Measurements from ENCODE around the gene SKAP2. TPM values are rescaled to one million over a fixed set of nuclear protein-coding genes. Genes with fewer than 3 reads are reported as not detected.

SKAP2 gene
- polyA plus RNA-seq, 1 donor (not counting 4 experiments of a cell fraction or from before 2014, with no cell fraction given), result 15.0 TPM

DNA sequence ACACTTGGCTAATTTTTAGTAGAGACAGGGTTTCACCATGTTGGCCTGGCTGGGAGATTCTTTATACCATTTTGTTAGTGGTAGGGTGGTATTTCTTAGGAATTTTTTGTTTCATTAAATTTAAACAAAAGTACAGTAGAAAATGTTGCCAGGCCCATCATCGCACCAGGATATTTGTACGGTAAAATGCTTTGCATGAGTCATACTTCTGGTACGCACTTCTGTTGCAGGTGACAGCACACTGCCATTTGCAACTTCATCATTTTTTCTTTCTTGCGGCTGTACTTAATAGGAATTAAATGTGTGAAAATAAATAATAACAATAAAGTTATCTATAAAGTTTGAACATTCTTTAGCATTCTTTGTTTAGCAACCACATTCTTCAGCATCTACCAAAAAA lies 195.6 kb downstream of the SKAP2 start:
- FAIRE-seq (no peak), DNase-seq (ENCODE audit: low read depth, low spot score) (no peak)
- no peak overlapping the region for H2AFZ ChIP-seq (ENCODE audit: control insufficient read depth, low read length)
- no peak overlapping the region for H3K4me2 ChIP-seq (ENCODE audit: control insufficient read depth, extremely low read depth, insufficient read depth, low read depth, low read length)
- no peaks in the 10 kb centered on the region for H3K79me2 ChIP-seq (ENCODE audit: control insufficient read depth, insufficient read depth, low read length)
- no peak overlapping the region for H3K27ac ChIP-seq (ENCODE audit: control insufficient read depth, insufficient read depth, low read length)
- dilution Hi-C loops (cut with MboI; ENCODE audit: extremely low pct_ligation_motif_present, low sequenced_read_pairs), result no loop called here
- TF ChIP-seq EZH2 (IDR thresholded peaks at IDR 0.05; ENCODE audit: low read length) (no peak), CTCF (optimal IDR thresholded peaks at IDR 0.05 in 1 of 3, IDR thresholded peaks at IDR 0.05 in 1 of 3, conservative IDR thresholded peaks at IDR 0.05 in 1 of 3; ENCODE audit: extremely low read depth in 1 of 3, insufficient read depth in 2 of 3, low read length in 3 of 3) (no peak)
- no peak overlapping the region for H3K9ac ChIP-seq (ENCODE audit: control insufficient read depth, extremely low read depth, insufficient read depth, low read length)
- peaks cover 0 to 3% of the 10 kb centered on the region in 2 experiments for H3K36me3 ChIP-seq (ENCODE audit: control insufficient read depth in 2 of 2, extremely low read depth in 1 of 2, insufficient read depth in 2 of 2, low read length in 2 of 2)
- H3K9me3 ChIP-seq (ENCODE audit: control insufficient read depth, low read depth, low read length), result no peaks in the 10 kb centered on the region
- no peaks in the 10 kb centered on the region for H3K9me1 ChIP-seq (ENCODE audit: control insufficient read depth, extremely low read depth, insufficient read depth, low read length)
- H3K4me1 ChIP-seq (ENCODE audit: control insufficient read depth, extremely low read depth, insufficient read depth, low read length), result peaks cover 8% of the 10 kb centered on the region
- H3K27me3 ChIP-seq (ENCODE audit: control insufficient read depth, extremely low read depth, insufficient read depth, low read length), result no peaks in the 10 kb centered on the region
- no peaks in the 10 kb centered on the region for H4K20me1 ChIP-seq (ENCODE audit: control insufficient read depth, extremely low read depth, insufficient read depth, low read length)
- no peak overlapping the region for H3K4me3 ChIP-seq (ENCODE audit: control insufficient read depth in 2 of 3, extremely low read depth in 1 of 3, insufficient read depth in 2 of 3, low read depth in 1 of 3, low read length in 3 of 3)

DNA sequence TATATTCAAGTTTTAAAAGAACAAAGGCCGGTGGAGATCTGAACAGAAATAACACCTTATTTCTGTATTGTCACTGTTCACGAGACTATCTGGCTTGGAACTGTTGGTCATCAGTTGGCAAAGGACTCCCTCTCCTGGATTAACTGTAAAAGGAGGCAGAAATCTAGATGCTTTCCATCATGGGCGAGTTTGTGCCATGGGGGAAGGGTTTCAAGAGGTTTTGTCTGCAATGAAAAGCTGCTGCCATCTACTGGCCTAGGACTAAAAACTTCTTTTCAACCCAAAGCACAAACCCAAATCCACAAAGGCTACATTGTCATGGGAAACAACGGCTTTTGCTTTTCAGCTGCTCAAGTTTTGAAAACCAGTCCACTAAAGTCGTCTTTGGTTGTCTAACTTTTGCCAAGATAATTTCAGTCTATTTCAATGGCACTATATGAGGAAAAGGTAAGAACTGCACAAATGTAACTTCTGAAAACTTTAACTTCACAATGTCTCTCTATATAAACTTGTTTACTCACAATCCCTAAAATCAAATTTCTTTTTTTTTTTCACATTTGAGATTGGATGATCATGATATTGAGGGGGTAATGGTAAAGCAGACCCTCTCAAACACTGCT lies 196.8 kb downstream of the SKAP2 start:
- DNase-seq (ENCODE audit: low read depth, low spot score), result peak; percentile 66
- Histone ChIP-seq H3K36me3 (ENCODE audit: control insufficient read depth in 2 of 2, extremely low read depth in 1 of 2, insufficient read depth in 2 of 2, low read length in 2 of 2) (peaks cover 0 to 3% of the 10 kb centered on the region in 2 experiments), H3K27me3 (ENCODE audit: control insufficient read depth, extremely low read depth, insufficient read depth, low read length) (no peaks in the 10 kb centered on the region), H4K20me1 (ENCODE audit: control insufficient read depth, extremely low read depth, insufficient read depth, low read length) (no peaks in the 10 kb centered on the region), H3K9me3 (ENCODE audit: control insufficient read depth, low read depth, low read length) (no peaks in the 10 kb centered on the region), H2AFZ (ENCODE audit: control insufficient read depth, low read length) (no peak overlapping the region), H3K9ac (ENCODE audit: control insufficient read depth, extremely low read depth, insufficient read depth, low read length) (no peak overlapping the region), H3K9me1 (ENCODE audit: control insufficient read depth, extremely low read depth, insufficient read depth, low read length) (no peaks in the 10 kb centered on the region), H3K4me3 (ENCODE audit: control insufficient read depth in 2 of 3, extremely low read depth in 1 of 3, insufficient read depth in 2 of 3, low read depth in 1 of 3, low read length in 3 of 3) (no peak overlapping the region), H3K4me2 (ENCODE audit: control insufficient read depth, extremely low read depth, insufficient read depth, low read depth, low read length) (no peak overlapping the region), H3K27ac (ENCODE audit: control insufficient read depth, insufficient read depth, low read length) (no peak overlapping the region), H3K79me2 (ENCODE audit: control insufficient read depth, insufficient read depth, low read length) (no peaks in the 10 kb centered on the region), H3K4me1 (ENCODE audit: control insufficient read depth, extremely low read depth, insufficient read depth, low read length) (peaks cover 8% of the 10 kb centered on the region)
- FAIRE-seq, result peak; percentile 93
- TF ChIP-seq CTCF (optimal IDR thresholded peaks at IDR 0.05 in 1 of 3, IDR thresholded peaks at IDR 0.05 in 1 of 3, conservative IDR thresholded peaks at IDR 0.05 in 1 of 3; ENCODE audit: extremely low read depth in 1 of 3, insufficient read depth in 2 of 3, low read length in 3 of 3) (peak; percentile 85 to 95 (median 88)), EZH2 (IDR thresholded peaks at IDR 0.05; ENCODE audit: low read length) (no peak)
- dilution Hi-C loops (cut with MboI; ENCODE audit: extremely low pct_ligation_motif_present, low sequenced_read_pairs), result no loop called here

All from keratinocyte (primary cell).